Activated T-cell treated with anti-CD3 and anti-CD28 coated beads, Interleukin-2, amount 50 U/mL, for 72 hours (primary cell): ENCODE measurements around the gene TDRD7. TPM values are rescaled to one million over a fixed set of nuclear protein-coding genes. Genes with fewer than 3 reads are reported as not detected.

Experiments
- ATAC-seq, 2 donors: fragments of 150-1000 bp; cut with Tn5 transposase; replicated peaks in 1 of 2; 2 replicates each; pipeline ENCODE4 v1.10.0; 2021; ENCODE audit warnings: moderate library complexity in 2 of 2, mild to moderate bottlenecking in 1 of 2
- DNase-seq, 2 donors: peaks; one replicate each; pipeline ENCODE4 v3.0.0; 2021 to 2022; ENCODE audit warnings: mixed read lengths in 1 of 2
- H3K27ac Mint-ChIP-seq: one replicate; pipeline ENCODE4 v1.8.0; 2022; ENCODE audit warnings: mild to moderate bottlenecking, moderate library complexity, mixed read lengths
- H3K27me3 Mint-ChIP-seq: one replicate; pipeline ENCODE4 v1.8.0; 2022; ENCODE audit warnings: low read depth, mixed read lengths
- H3K36me3 Mint-ChIP-seq, 2 donors: one replicate each; pipeline ENCODE4 v1.8.0; 2022; ENCODE audit warnings: mixed read lengths in 2 of 2, mild to moderate bottlenecking in 1 of 2; ENCODE audit not compliant: insufficient read depth in 2 of 2
- H3K4me1 Mint-ChIP-seq: one replicate; pipeline ENCODE4 v1.8.0; 2022; ENCODE audit warnings: low read depth, mixed read lengths
- H3K4me3 Mint-ChIP-seq, 2 donors: one replicate each; pipeline ENCODE4 v1.8.0; 2022; ENCODE audit warnings: mild to moderate bottlenecking in 2 of 2, mixed read lengths in 2 of 2, moderate library complexity in 2 of 2
- H3K9me3 Mint-ChIP-seq, 2 donors: one replicate each; pipeline ENCODE4 v1.8.0; 2022; ENCODE audit warnings: mixed read lengths in 2 of 2
- total RNA-seq, 2 donors: library from RNA; stranded (reverse); gene quantifications; one replicate each; pipeline ENCODE4 v1.2.3, GENCODE V29; 2022

TDRD7 gene
- total RNA-seq, 2 donors from 2014 or later = 6.7 to 10.1 TPM

DNA sequence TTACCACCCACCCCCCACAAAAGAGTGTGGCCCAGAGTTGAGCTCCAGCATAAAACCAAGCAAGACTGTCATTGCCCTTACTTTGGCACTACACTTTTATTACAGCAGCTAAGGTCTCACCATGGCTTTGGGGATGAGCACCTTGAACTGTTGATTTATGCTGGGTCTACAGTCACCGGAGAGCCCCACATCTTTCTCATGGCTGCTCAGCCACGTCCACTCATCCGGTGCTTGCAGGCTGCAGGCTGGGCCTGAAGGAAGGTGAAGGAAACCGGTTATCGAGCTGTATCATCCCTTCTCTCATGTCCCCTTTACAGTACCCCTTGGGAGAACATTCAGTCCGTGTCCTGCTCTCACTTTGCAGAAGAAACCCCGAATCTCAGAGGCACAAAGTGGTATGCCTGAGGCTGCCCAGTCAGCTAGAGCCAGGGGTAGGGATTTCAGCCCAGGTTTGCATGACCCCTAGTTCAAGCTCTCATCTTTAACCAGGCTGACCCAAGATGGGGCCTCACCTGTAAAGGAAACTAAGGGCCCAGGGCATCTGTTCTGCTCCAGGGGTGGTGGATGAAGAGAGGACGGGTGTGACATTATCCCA, 101.2 kb downstream of the TDRD7 start:
- ATAC-seq (no peak), DNase-seq (no peak)
- Mint-ChIP-seq H3K27ac (no peak overlapping the region), H3K9me3 (no peaks in the 10 kb centered on the region), H3K4me3 (no peak overlapping the region), H3K27me3 (peaks cover 21% of the 10 kb centered on the region), H3K4me1 (peaks cover 18% of the 10 kb centered on the region), H3K36me3 (no peaks in the 10 kb centered on the region)

DNA sequence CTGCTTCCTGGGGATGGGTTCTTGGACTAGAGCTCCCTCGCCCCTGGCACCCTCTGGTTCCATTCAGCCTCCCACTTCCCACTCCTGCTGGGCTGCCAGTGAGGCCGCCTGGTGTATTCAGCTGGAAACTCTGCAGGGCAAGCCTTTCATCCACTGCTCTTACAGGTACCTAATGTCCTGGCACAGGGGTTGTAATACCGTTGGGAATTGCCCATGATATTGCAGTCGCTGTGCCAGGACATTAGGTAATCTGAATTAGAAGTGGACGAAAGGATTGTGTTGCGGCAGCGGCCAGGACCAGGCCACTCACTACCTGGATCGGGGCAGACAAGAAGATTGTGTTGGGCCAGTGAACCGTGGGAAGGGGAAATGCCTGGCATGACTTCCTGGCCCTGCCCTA, 102.6 kb downstream of the TDRD7 start:
- Mint-ChIP-seq H3K36me3 (no peaks in the 10 kb centered on the region), H3K4me3 (no peak overlapping the region), H3K9me3 (no peaks in the 10 kb centered on the region), H3K27ac (no peak overlapping the region), H3K4me1 (peaks cover 26% of the 10 kb centered on the region), H3K27me3 (peaks cover 36% of the 10 kb centered on the region)
- ATAC-seq = no peak
- DNase-seq = no peak

DNA sequence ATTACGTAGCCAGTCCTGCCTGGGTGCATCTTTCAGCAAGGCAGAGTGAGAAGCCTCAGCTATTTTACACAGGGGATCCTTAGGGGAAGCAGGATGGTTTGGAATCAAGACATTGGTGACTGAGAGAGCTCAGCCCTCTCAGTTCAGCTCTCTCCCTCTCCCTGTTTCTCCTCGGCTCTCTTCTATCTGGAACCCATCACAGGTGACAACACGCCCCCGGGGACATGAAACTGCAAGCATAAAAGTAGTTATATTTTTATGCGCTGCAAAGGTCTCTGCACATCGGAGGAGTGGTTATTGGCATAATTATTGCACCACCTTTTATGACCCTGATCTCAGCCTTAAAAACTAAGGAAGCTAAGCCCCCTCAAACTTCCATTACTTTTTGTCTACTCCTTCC, 103.8 kb downstream of the TDRD7 start:
- no peak for ATAC-seq
- Mint-ChIP-seq H3K27ac (no peak overlapping the region), H3K4me3 (no peak overlapping the region), H3K4me1 (peaks cover 25% of the 10 kb centered on the region), H3K36me3 (no peaks in the 10 kb centered on the region), H3K9me3 (no peaks in the 10 kb centered on the region), H3K27me3 (peaks cover 46% of the 10 kb centered on the region)
- no peak for DNase-seq

DNA sequence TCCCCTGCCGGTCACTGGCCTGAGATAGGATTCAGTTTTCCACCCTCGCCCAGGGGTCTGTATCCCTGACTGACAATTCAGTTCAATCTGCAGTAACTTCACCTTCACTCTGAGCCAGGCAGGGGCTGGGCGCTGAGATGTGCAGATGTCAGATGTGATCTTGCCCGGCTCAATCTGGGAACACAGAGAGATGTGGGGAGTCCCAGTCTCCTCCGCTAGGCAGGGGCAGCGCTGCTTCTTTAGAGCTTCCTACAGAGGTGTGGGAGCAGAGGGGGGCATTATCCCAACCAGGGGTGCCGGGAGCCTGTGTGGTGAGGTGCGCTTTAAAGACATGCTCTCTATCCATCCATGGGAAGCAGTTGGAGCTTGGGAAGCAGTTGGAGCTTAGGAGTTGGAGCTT, 104.2 kb downstream of the TDRD7 start:
- no peaks in the 10 kb centered on the region for H3K36me3 Mint-ChIP-seq
- H3K27me3 Mint-ChIP-seq = peaks cover 48% of the 10 kb centered on the region
- no peak overlapping the region for H3K4me3 Mint-ChIP-seq
- no peak for DNase-seq
- H3K9me3 Mint-ChIP-seq = no peaks in the 10 kb centered on the region
- H3K27ac Mint-ChIP-seq = no peak overlapping the region
- ATAC-seq = no peak
- H3K4me1 Mint-ChIP-seq = peaks cover 20% of the 10 kb centered on the region

DNA sequence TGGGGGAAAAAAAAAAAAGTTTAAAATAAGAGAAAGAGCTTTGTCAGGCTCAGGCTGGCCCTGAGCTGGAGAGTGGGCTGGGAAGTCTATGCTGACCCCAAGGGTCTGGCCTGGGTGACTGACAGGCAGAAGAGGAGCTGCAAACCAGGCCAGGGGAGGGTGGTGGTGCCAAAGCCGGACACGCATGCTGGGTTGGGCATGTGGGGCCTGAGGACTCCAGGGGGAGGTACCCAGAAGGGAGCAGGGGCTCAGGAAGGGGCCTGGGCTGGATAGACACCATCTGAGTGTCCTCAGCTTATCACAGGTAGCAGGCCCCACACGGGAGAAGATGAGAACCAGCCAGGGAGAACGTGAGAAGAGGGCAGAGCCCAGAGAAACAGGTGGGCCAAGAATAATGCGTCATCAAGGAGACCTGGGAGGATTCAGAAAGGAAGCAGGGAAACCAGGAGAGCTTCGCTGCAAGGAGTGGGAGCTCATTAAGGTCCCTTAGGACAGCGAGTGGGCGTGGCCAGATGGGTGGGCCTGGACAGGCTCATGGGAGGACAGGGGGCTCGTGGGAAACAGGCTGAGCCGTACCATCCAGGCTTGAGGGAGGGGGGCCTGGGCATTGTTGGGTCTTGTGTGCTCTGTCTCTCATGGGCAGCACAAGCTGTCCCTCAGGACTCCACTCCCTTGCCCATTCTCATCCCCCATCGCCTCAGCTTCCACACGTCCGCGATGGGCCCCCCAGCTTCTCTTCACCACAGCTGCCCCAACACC, 105.6 kb downstream of the TDRD7 start:
- ATAC-seq (no peak), DNase-seq (no peak)
- no peak overlapping the region for H3K27ac Mint-ChIP-seq
- H3K9me3 Mint-ChIP-seq = no peaks in the 10 kb centered on the region
- H3K36me3 Mint-ChIP-seq = no peaks in the 10 kb centered on the region
- peaks cover 48% of the 10 kb centered on the region for H3K27me3 Mint-ChIP-seq
- peaks cover 10% of the 10 kb centered on the region for H3K4me1 Mint-ChIP-seq
- H3K4me3 Mint-ChIP-seq = no peak overlapping the region

DNA sequence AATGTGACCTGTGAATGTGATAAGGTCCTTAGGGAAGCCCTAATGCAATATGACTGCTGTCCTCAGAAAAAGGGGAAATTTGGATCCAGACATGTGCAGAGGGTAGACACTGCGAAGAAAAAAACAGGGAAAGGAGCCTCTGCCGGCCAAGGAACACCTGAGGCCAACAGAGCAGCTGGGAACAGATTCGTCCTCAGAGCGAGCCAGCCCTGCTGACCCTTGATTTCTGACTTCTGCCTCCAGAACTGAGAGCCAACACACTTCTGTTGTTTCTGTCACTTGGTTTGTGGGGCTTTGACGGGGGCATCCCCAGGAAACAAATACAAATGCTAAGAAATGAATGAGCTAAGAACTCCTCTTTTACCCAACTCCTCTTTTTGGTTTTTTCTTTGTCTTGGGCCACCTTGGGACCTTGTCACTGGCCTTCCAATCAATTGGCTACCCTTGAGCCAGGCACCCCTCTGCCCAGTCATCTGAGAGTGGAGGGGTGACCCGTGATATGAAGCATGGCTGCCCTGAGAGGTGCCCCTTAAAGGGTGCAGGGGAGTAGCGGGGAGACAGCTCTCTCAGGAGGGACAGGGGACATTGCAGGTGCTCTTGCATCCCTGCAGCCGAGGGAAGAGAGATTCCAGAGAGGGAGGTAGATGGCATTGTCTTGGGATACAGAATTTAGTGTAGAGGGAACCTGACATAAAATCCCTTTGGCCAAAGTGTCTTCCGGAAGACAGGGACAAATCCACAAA, 106.4 kb downstream of the TDRD7 start:
- DNase-seq (no peak), ATAC-seq (no peak)
- peaks cover 10% of the 10 kb centered on the region for H3K4me1 Mint-ChIP-seq
- H3K27me3 Mint-ChIP-seq = peaks cover 48% of the 10 kb centered on the region
- no peaks in the 10 kb centered on the region for H3K36me3 Mint-ChIP-seq
- H3K9me3 Mint-ChIP-seq = no peaks in the 10 kb centered on the region
- no peak overlapping the region for H3K27ac Mint-ChIP-seq
- no peak overlapping the region for H3K4me3 Mint-ChIP-seq

DNA sequence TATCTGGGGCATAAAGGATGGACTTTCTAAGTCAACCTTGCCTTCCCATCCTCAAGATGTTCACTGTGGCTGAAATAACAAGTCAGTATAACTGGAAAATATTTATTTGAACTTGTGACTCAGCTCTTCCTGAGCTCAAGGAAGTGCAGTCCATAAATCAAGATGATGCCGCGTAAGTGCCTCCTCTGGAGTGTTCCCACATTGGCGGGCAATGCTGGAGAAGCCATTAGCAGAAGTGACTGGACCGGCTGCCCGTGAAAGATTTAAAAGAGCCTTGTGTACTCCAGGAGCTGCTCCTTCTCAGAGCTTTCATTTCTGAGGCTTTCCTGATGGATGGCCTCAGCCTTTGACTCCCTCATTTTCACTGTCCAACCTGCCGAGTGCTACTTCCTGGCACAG, 107.0 kb downstream of the TDRD7 start:
- no peaks in the 10 kb centered on the region for H3K9me3 Mint-ChIP-seq
- H3K27me3 Mint-ChIP-seq = peaks cover 48% of the 10 kb centered on the region
- H3K4me3 Mint-ChIP-seq = no peak overlapping the region
- DNase-seq (no peak), ATAC-seq (no peak)
- no peak overlapping the region for H3K27ac Mint-ChIP-seq
- H3K36me3 Mint-ChIP-seq = no peaks in the 10 kb centered on the region
- H3K4me1 Mint-ChIP-seq = peaks cover 10% of the 10 kb centered on the region

DNA sequence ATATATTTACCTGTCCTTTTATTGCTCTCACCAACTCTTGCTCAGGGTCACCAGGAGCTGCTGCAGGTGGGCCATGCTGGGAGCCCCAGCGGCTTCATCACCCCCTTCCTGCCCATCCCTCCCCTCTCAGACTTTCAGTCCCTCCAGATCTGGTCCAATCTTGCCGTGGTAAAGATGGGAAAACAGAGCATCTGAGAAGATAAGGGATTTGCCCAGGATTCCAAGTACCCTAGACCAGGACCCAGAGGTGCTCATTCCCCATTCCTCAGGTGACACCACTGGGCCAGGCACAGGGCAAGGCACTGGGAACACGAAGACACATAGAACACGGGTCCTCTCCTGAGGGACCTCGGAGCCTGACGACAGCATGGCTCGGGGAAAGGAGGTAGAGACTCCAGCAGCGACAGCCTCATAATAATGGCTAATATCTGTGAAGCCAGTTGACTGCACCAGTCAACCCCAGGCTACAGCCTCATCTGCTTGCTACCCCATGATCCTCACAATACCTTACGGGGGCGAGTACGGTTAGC, 107.6 kb downstream of the TDRD7 start:
- Mint-ChIP-seq H3K36me3 (no peaks in the 10 kb centered on the region), H3K27ac (no peak overlapping the region), H3K4me3 (no peak overlapping the region), H3K4me1 (peaks cover 10% of the 10 kb centered on the region), H3K9me3 (no peaks in the 10 kb centered on the region), H3K27me3 (peaks cover 48% of the 10 kb centered on the region)
- no peak for DNase-seq
- ATAC-seq = no peak

DNA sequence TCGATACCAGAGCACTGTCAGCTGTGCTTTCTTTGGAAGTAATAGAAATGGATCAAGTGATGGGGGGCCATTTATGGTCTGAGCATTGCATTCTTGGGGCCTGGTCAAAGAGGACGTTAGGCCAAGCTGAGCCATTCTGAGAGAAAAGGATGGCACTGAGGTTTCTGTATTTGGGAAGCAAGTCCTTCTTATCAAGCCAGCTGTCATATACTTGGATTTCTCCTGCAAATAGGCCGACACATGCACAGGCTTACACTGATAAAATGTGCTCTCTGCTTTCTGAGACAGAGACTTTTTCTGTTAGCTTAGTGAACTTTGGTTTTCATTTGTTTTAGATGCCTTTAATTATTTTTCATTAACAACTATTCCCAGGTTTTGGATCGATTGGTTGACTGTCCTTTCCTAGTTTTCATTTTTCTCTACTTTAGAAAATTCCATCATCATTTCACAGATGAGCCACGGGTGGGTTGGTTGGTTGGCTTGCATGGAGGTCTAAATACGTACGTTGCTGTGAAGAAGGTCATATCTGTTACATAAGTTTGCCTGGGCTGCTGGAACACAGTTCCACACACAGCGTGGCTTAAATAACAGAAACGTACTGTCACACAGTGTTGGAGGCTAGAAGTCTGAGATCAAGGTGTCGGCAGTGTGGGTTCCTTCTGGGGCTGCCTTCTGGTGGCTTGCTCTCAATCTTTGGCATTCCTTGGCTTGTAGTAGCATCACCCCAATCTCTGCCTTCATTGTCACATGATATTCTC, 109.9 kb downstream of the TDRD7 start:
- H3K4me3 Mint-ChIP-seq = no peak overlapping the region
- DNase-seq (no peak), ATAC-seq (no peak)
- H3K4me1 Mint-ChIP-seq = peaks cover 10% of the 10 kb centered on the region
- no peaks in the 10 kb centered on the region for H3K9me3 Mint-ChIP-seq
- no peaks in the 10 kb centered on the region for H3K36me3 Mint-ChIP-seq
- H3K27ac Mint-ChIP-seq = no peak overlapping the region
- H3K27me3 Mint-ChIP-seq = peaks cover 40% of the 10 kb centered on the region

DNA sequence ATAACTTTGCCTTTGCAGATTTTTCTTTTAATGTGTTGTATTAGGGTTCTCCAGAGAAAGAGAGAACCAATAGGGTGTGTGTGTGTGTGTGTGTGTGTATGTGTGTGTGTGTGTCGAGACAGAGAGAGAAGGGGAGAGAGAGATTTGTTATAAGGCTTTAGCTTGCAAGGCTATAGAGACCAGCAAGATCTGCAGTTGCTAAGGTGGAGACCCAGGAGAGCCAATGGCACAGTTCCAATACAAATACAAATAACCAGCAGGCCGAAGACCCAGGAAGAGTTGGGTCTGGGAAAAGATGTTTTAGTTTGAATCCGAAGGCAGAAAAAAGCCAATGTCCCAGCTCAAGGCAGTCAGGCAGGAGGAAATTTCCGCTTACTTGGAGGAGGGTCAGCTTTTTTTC, 112.5 kb downstream of the TDRD7 start:
- no peak for DNase-seq
- no peak for ATAC-seq
- Mint-ChIP-seq H3K9me3 (no peaks in the 10 kb centered on the region), H3K4me1 (peaks cover 5% of the 10 kb centered on the region), H3K4me3 (no peak overlapping the region), H3K27me3 (peaks cover 23% of the 10 kb centered on the region), H3K36me3 (no peaks in the 10 kb centered on the region), H3K27ac (no peak overlapping the region)

DNA sequence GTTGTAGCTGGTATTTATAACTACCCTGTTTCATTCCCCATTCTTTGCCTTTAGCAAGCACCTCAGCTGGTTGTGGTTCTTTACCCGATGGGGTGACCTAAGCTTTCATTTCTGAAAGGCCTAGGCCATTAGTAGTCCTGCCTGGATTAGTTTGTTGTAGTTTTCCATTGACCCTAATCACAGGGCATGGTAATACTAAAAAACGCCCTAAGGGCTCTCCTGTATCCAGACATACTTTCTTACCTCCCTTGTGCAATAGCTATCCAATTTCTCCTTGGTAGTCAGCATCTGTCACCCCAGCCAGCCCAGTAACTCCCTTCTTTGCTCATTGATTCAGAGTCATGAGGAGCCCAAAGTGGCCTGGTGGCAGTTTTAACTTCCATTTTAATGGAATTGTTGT, 113.6 kb downstream of the TDRD7 start:
- no peak for DNase-seq
- Mint-ChIP-seq H3K36me3 (no peaks in the 10 kb centered on the region), H3K27ac (no peak overlapping the region), H3K4me3 (no peak overlapping the region), H3K4me1 (peaks cover 9% of the 10 kb centered on the region), H3K9me3 (no peaks in the 10 kb centered on the region), H3K27me3 (peaks cover 21% of the 10 kb centered on the region)
- no peak for ATAC-seq

DNA sequence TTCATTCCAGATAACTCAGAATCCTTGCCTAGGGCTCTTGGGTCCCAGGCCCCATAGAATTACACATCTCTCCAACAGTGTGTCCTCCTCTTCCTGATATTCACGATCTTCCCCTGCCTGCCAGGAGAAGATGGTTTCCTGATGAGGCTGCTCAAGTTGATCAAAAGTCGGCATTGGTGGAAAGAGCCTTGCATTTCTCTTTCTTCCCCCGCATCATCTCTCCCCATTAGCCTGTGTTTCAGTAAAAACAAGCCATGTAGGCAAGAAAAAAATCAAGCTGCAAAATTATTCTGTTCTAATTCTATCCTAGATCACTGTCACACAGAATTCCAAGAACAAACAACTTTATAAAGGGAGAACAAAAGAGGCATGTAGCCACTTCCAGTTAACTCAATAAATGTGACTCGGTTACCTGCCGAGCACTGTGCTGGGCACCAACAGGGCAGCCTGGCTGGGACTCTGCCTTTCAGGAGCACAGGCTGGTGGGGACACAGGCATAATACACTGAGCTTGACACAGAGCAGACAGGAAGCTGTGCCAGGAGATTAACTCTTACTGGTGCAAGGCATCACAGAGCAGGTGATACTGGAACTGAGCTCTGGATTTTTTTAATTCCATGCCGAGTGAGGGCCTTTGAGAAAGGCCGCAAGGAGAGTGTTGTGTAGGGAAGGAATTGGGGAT, 115.1 kb downstream of the TDRD7 start:
- Mint-ChIP-seq H3K4me1 (peaks cover 9% of the 10 kb centered on the region), H3K27me3 (peaks cover 18% of the 10 kb centered on the region), H3K27ac (no peak overlapping the region), H3K4me3 (no peak overlapping the region), H3K36me3 (no peaks in the 10 kb centered on the region), H3K9me3 (no peaks in the 10 kb centered on the region)
- DNase-seq (no peak), ATAC-seq (no peak)
